GM12878 (cell line): ENCODE results near the gene SH3D19. TPM values are rescaled to one million over a fixed set of nuclear protein-coding genes. Genes with fewer than 3 reads are reported as not detected.

Source experiments
- ATAC-seq: fragments of 200-7000 bp; cut with Tn5 transposase; 3 replicates; pipeline ENCODE4 v1.9.1; 2020; ENCODE audit warnings: mild to moderate bottlenecking, moderate library complexity
- BruUV-seq: library from RNA; stranded (reverse); fragments of 400-500 nt; replicated peaks from 2 replicates; lab custom pipeline; 2021; lab: Mats Ljungman, UMichigan
- CTCF ChIA-PET: fragments of 300-600 bp; sonication (Branson Sonifier 250); formaldehyde crosslinking; extraction: SDS; loops from one replicate; lab custom pipeline; 2021; ENCODE audit warnings: inconsistent platforms; lab: Yijun Ruan, JAX
- POLR2A ChIA-PET: fragments of 350-600 bp; formaldehyde crosslinking; extraction: SDS; loops from one replicate; lab custom pipeline; 2021; ENCODE audit warnings: inconsistent platforms; lab: Charles Lee
- RAD21 ChIA-PET: fragments of 300-600 bp; sonication (Branson Sonifier 250); formaldehyde crosslinking; loops from one replicate; lab custom pipeline; 2023; ENCODE audit warnings: antibody characterized with exemption; ENCODE audit not compliant: unreplicated experiment; lab: Charles Lee
- SMC1A ChIA-PET: fragments of 300-600 bp; sonication (Branson Sonifier 250); formaldehyde crosslinking; loops from one replicate; lab custom pipeline; 2023; ENCODE audit not compliant: unreplicated experiment, uncharacterized antibody; lab: Charles Lee
- DNase-seq: peaks from one replicate; pipeline ENCODE4 v3.0.0-alpha.2; 2011; ENCODE audit warnings: low read depth, low spot score
- FAIRE-seq: peaks from 3 replicates; lab custom pipeline; 2011; peaks lifted over from hg19 to GRCh38; lab: Jason Lieb, UNC
- H2AFZ ChIP-seq: 2 replicates; pipeline ENCODE4 v1.6.0; 2011; ENCODE audit warnings: low read depth, low read length, control low read depth; ENCODE audit not compliant: control insufficient read depth
- H3K27ac ChIP-seq: 2 replicates; pipeline ENCODE4 v1.5.1; 2011; ENCODE audit warnings: control low read depth; ENCODE audit not compliant: control insufficient read depth, insufficient read depth
- H3K27me3 ChIP-seq, 2 experiments: replicated peaks in 1 of 2; 2 replicates each; pipeline versions ENCODE4 v1.6.0 to v1.6.1; 2011; ENCODE audit warnings: low read length in 1 of 2; ENCODE audit not compliant: control insufficient read depth in 2 of 2, insufficient read depth in 2 of 2
- H3K36me3 ChIP-seq, 2 experiments: 2 replicates each; pipeline ENCODE4 v1.5.1; 2011; ENCODE audit warnings: low read length in 1 of 2; ENCODE audit not compliant: control insufficient read depth in 2 of 2, insufficient read depth in 2 of 2
- H3K4me1 ChIP-seq: 2 replicates; pipeline ENCODE4 v1.6.1; 2011; ENCODE audit warnings: mild to moderate bottlenecking, low read length, moderate library complexity, mixed read lengths; ENCODE audit not compliant: control insufficient read depth, insufficient read depth
- H3K4me2 ChIP-seq: 2 replicates; pipeline ENCODE4 v1.6.0; 2011; ENCODE audit warnings: control low read depth; ENCODE audit not compliant: control insufficient read depth, insufficient read depth
- H3K4me3 ChIP-seq: fragments of 200-600 bp; sonication (generic); 2 replicates; pipeline ENCODE4 v1.5.1; 2016
- H3K79me2 ChIP-seq: 2 replicates; pipeline ENCODE4 v1.6.0; 2011; ENCODE audit warnings: low read length; ENCODE audit not compliant: control insufficient read depth, insufficient read depth
- H3K9ac ChIP-seq: 2 replicates; pipeline ENCODE4 v1.8.0; 2011; ENCODE audit warnings: low read length, control low read depth, mixed read lengths; ENCODE audit not compliant: control insufficient read depth, insufficient read depth
- H3K9me3 ChIP-seq: replicated peaks from 3 replicates; pipeline ENCODE4 v1.5.1; 2011; ENCODE audit warnings: mild to moderate bottlenecking, low read length; ENCODE audit not compliant: control insufficient read depth, insufficient read depth
- H4K20me1 ChIP-seq: 2 replicates; pipeline ENCODE4 v1.6.0; 2011; ENCODE audit not compliant: control insufficient read depth, insufficient read depth
- BRCA1 ChIP-seq: IDR thresholded peaks from 2 replicates; pipeline ENCODE4 v1.6.1; 2011; ENCODE audit warnings: low read depth, low read length, improper control_type of control experiment
- CBFB ChIP-seq: IDR thresholded peaks from 2 replicates; pipeline ENCODE4 v1.6.1; 2016; ENCODE audit warnings: antibody characterized with exemption, low read depth
- ETV6 ChIP-seq, 2 experiments: fragments of 450-650 bp in 1 of 2; IDR thresholded peaks in 1 of 2; conservative IDR thresholded peaks in 1 of 2; 2 replicates each; pipeline ENCODE4 v1.6.1; 2014; ENCODE audit warnings: antibody characterized with exemption in 1 of 2, borderline replicate concordance in 1 of 2, low read depth in 1 of 2, mild to moderate bottlenecking in 1 of 2, moderate library complexity in 1 of 2
- HDAC6 ChIP-seq: fragments of 200-600 bp; sonication (generic); IDR thresholded peaks from one replicate; pipeline ENCODE4 v1.8.0; 2017; ENCODE audit warnings: antibody characterized with exemption; ENCODE audit not compliant: unreplicated experiment
- JUNB ChIP-seq: IDR thresholded peaks from 2 replicates; pipeline ENCODE4 v1.6.1; 2016; ENCODE audit warnings: antibody characterized with exemption, mild to moderate bottlenecking
- PML ChIP-seq: IDR thresholded peaks from 2 replicates; pipeline ENCODE4 v1.6.1; 2012; ENCODE audit warnings: low read length, inconsistent platforms
- POLR2AphosphoS5 ChIP-seq: IDR thresholded peaks from 2 replicates; pipeline ENCODE4 v1.6.1; 2011; ENCODE audit warnings: mild to moderate bottlenecking, low read length, inconsistent platforms
- POU2F2 ChIP-seq: IDR thresholded peaks from 3 replicates; pipeline ENCODE4 v1.6.1; 2011; ENCODE audit warnings: low read depth, mild to moderate bottlenecking, low read length, borderline replicate concordance
- RB1 ChIP-seq: fragments of 450-650 bp; formaldehyde crosslinking; IDR thresholded peaks from 2 replicates; pipeline ENCODE4 v1.6.1; 2017; ENCODE audit warnings: mild to moderate bottlenecking, borderline replicate concordance
- SIN3A ChIP-seq: IDR thresholded peaks from 2 replicates; pipeline ENCODE4 v1.6.1; 2012; ENCODE audit warnings: low read depth, low read length, improper control_type of control experiment
- SMAD5 ChIP-seq: IDR thresholded peaks from 2 replicates; pipeline ENCODE4 v1.6.1; 2016; ENCODE audit warnings: antibody characterized with exemption, low read depth
- WRNIP1 ChIP-seq: IDR thresholded peaks from 2 replicates; pipeline ENCODE4 v1.6.1; 2011; ENCODE audit warnings: low read depth, low read length, improper control_type of control experiment, borderline replicate concordance
- ZNF207 ChIP-seq: fragments of 450-650 bp; IDR thresholded peaks from 2 replicates; pipeline ENCODE4 v1.6.1; 2014; ENCODE audit warnings: antibody characterized with exemption, mild to moderate bottlenecking, borderline replicate concordance
- WGBS: methylation state at CpG from one replicate; pipeline ENCODE4 v1.1.6; 2016; ENCODE audit warnings: low lambda C conversion rate; ENCODE audit not compliant: insufficient replicate concordance, insufficient coverage; ENCODE audit errors: missing lambda C conversion rate; 5-methylcytosine and 5-hydroxymethylcytosine counted together
- in situ Hi-C: fragments of 300-500 bp; cut with MboI; formaldehyde crosslinking; loops from 9 replicates; pipeline ENCODE4 v1.14.3; 2018; ENCODE audit warnings: mixed read lengths
- intact Hi-C: fragments of 100-400 bp; cut with micrococcal nuclease; formaldehyde crosslinking; loops from one replicate; pipeline ENCODE4 v1.14.2; 2022; ENCODE audit not compliant: unreplicated experiment
- polyA plus RNA-seq, 11 experiments: library from polyadenylated mRNA; depleted of rRNA in 4 of 11; unstranded in 6 of 11; stranded (reverse) in 5 of 11; fragments of >200 nt; fragmentation: Nextera tagmentation in 4 of 11; fragmentation: Illumina TruSeq in 1 of 11; extraction: Ambion mirVana in 4 of 11; extraction: Trizol in 1 of 11; gene quantifications; 1 replicate in 1 of 11; 2 replicates in 10 of 11; pipeline versions ENCODE4 v1.2.1 to v1.2.3, GENCODE V29; 2011 to 2016; ENCODE audit warnings: inconsistent platforms in 2 of 11, missing spikeins in 2 of 11, low read depth in 1 of 11
- total RNA-seq, 4 experiments: library from RNA; depleted of rRNA in 3 of 4; stranded (reverse); fragments of >200 nt in 3 of 4; fragmentation: Illumina TruSeq in 1 of 4; extraction: Trizol in 1 of 4; gene quantifications; 2 replicates each; pipeline versions ENCODE4 v1.2.1 to v1.2.3, GENCODE V29; 2013 to 2021
- TF ChIP-seq, protein P1 (sequence below): fragments of 450-650 bp; formaldehyde crosslinking; IDR thresholded peaks from 2 replicates; pipeline ENCODE4 v1.4.0; 2020; ENCODE audit warnings: mild to moderate bottlenecking, moderate library complexity
- TF ChIP-seq, protein P2 (sequence below): IDR thresholded peaks from 2 replicates; pipeline ENCODE4 v1.6.1; 2011; ENCODE audit warnings: low read depth, low read length, improper control_type of control experiment, borderline replicate concordance

Gene SH3D19
- total and polyA plus RNA-seq, 10 of the 15 experiments (the other 5 are each of a cell fraction or from before 2014, with no cell fraction given), result 0.03 to 6.9 (median 0.33) TPM; not detected in 3

DNA sequence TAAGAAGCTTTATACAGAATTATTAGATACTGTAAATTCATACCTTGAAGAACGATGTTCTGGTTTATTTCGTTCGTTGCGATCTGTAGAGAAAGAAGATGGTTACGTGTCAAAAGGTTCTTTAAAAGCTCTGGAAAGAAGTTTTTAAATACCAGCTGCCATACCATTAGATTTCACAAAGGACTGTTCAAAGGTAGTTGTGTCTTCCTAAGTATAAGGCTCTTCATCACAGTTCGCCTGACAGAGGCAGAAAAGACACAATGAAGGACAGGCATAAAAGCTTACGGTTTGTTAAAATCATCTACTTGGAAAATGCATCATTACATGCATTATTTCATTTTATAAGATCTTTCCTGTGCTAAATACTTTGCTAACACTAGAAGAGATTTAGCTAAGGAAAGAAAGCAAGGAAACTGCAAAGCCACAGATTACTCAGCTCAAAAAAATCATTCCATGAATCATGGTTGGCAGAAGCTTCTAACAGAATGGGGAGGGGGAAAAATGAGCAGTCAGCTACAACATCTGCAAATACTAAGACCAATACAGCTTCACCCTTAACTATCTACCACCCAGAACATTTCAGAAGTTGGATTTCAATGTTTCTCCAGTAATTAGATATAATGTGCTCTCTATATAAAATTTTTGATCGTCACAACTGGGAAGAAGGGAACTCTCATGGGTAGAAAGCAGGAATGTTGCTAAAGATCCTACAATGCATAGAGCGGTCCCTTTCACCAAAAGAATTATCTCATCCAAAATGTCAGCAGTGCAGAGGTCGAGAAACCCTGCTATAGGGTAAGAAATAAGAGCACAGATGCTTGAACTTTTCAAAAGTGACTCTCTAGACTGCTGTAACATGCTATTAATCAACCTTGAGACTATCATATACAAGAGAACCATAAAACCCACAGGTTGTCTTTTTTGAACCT, 99.1 kb downstream of the SH3D19 start:
- ChIA-PET SMC1A (no interaction called here), RAD21 (no interaction called here), POLR2A (no interaction called here), CTCF (interaction anchor here (0.6 kb wide), 1 partner anchor 364 kb away, joined by 3 read pairs; no protein-coding TSS in a partner anchor)
- in situ Hi-C loops (no loop called here), intact Hi-C loops (no loop called here)
- no peaks in the 10 kb centered on the region for H4K20me1 ChIP-seq
- H3K27ac ChIP-seq, result no peak overlapping the region
- H3K36me3 ChIP-seq, result no peaks in the 10 kb centered on the region
- no peak overlapping the region for H3K9ac ChIP-seq
- no TSS peak for BruUV-seq
- no peaks in the 10 kb centered on the region for H3K9me3 ChIP-seq
- H3K4me2 ChIP-seq, result no peak overlapping the region
- H3K79me2 ChIP-seq, result no peaks in the 10 kb centered on the region
- 41% methylated on average over 10 of the region's 10 CpGs for WGBS
- no peaks in the 10 kb centered on the region for H3K4me1 ChIP-seq
- H3K4me3 ChIP-seq, result no peak overlapping the region
- no peak for DNase-seq
- H2AFZ ChIP-seq, result no peak overlapping the region
- ATAC-seq, result no peak
- FAIRE-seq, result no peak
- TF ChIP-seq SIN3A (no peak), RB1 (no peak), POLR2AphosphoS5 (no peak), SMAD5 (no peak), ZNF207 (no peak), PML (no peak), WRNIP1 (no peak), ETV6 (conservative IDR thresholded peaks at IDR 0.05 in 1 of 2, IDR thresholded peaks at IDR 0.05 in 1 of 2; ENCODE audit: borderline replicate concordance in 1 of 2, low read depth in 1 of 2) (no peak), HDAC6 (no peak), BRCA1 (no peak), JUNB (no peak), POU2F2 (no peak), CBFB (no peak)
- TF ChIP-seq, protein P1, sequence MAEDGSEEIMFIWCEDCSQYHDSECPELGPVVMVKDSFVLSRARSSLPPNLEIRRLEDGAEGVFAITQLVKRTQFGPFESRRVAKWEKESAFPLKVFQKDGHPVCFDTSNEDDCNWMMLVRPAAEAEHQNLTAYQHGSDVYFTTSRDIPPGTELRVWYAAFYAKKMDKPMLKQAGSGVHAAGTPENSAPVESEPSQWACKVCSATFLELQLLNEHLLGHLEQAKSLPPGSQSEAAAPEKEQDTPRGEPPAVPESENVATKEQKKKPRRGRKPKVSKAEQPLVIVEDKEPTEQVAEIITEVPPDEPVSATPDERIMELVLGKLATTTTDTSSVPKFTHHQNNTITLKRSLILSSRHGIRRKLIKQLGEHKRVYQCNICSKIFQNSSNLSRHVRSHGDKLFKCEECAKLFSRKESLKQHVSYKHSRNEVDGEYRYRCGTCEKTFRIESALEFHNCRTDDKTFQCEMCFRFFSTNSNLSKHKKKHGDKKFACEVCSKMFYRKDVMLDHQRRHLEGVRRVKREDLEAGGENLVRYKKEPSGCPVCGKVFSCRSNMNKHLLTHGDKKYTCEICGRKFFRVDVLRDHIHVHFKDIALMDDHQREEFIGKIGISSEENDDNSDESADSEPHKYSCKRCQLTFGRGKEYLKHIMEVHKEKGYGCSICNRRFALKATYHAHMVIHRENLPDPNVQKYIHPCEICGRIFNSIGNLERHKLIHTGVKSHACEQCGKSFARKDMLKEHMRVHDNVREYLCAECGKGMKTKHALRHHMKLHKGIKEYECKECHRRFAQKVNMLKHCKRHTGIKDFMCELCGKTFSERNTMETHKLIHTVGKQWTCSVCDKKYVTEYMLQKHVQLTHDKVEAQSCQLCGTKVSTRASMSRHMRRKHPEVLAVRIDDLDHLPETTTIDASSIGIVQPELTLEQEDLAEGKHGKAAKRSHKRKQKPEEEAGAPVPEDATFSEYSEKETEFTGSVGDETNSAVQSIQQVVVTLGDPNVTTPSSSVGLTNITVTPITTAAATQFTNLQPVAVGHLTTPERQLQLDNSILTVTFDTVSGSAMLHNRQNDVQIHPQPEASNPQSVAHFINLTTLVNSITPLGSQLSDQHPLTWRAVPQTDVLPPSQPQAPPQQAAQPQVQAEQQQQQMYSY (CRISPR knock-in tag), result no peak
- TF ChIP-seq, protein P2, sequence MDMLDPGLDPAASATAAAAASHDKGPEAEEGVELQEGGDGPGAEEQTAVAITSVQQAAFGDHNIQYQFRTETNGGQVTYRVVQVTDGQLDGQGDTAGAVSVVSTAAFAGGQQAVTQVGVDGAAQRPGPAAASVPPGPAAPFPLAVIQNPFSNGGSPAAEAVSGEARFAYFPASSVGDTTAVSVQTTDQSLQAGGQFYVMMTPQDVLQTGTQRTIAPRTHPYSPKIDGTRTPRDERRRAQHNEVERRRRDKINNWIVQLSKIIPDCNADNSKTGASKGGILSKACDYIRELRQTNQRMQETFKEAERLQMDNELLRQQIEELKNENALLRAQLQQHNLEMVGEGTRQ, result no peak
- H3K27me3 ChIP-seq, result no peaks in the 10 kb centered on the region; a peak in 1 of 4 replicates
